GM12892 (cell line): Measurements from ENCODE around the gene CSF1R.

Experiments
- POLR2A ChIP-seq: IDR thresholded peaks from 2 replicates; pipeline ENCODE4 v1.6.1; 2011; ENCODE audit warnings: low read depth, low read length, control low read depth
- POLR2AphosphoS5 ChIP-seq: IDR thresholded peaks from 2 replicates; pipeline ENCODE4 v1.6.1; 2011; ENCODE audit warnings: low read depth, low read length, control low read depth
- TAF1 ChIP-seq: IDR thresholded peaks from 2 replicates; pipeline ENCODE4 v1.6.1; 2011; ENCODE audit warnings: low read depth, mild to moderate bottlenecking, control low read depth, low read length, borderline replicate concordance

- TF ChIP-seq POLR2A (no peak), POLR2AphosphoS5 (no peak), TAF1 (no peak)
Observed at GRCh38 chr5:150107909-150108447, 21.6 kb upstream of the CSF1R start.
